Measurements from ENCODE around the gene KIF6.

DNA sequence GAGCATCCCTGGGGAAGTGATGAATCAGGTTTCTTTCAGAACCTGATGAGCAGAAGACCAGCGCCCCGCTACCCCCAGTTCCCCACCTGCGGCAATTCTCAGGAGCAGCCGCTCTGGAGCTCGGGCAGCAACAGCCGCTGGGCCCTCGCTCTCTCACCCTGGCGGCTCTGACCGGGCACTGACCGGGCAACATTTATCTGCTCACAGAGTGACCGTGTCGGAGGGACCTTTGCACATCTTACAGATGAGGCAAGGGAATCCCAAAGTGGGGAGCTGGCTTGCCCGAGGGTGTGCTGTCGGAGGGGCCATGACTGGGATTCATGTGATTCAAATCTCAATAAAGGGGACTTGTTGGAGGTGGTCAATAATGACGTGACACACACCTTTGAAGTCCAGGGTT lies 376.5 kb downstream of the KIF6 start:
- no peak for TF ChIP-seq CTCF (IDR thresholded peaks at IDR 0.05 in 2 of 3, conservative IDR thresholded peaks at IDR 0.05 in 1 of 3; ENCODE audit: borderline replicate concordance in 1 of 3, insufficient read depth in 1 of 3, low read depth in 2 of 3, low read length in 2 of 3)
- no peak for TF ChIP-seq EZH2 (IDR thresholded peaks at IDR 0.05)
- no peak for TF ChIP-seq TCF7L2 (IDR thresholded peaks at IDR 0.05; ENCODE audit: borderline replicate concordance, extremely low read depth, insufficient read depth, insufficient read length)
- TF ChIP-seq POLR2AphosphoS5 (IDR thresholded peaks at IDR 0.05; ENCODE audit: low read depth, low read length): no peak
- TF ChIP-seq ZNF274 (IDR thresholded peaks at IDR 0.05; ENCODE audit: low read depth, low read length): no peak
- no peak for TF ChIP-seq YY1 (IDR thresholded peaks at IDR 0.05; ENCODE audit: extremely low read depth, insufficient replicate concordance, low read depth, low read length)
- no peak for TF ChIP-seq POLR2A (IDR thresholded peaks at IDR 0.05; ENCODE audit: borderline replicate concordance, extremely low read depth, insufficient read depth, insufficient read length)
- no peak for TF ChIP-seq RAD21 (IDR thresholded peaks at IDR 0.05; ENCODE audit: low read depth)
- TF ChIP-seq MAX (IDR thresholded peaks at IDR 0.05): no peak
- TF ChIP-seq SIN3A (IDR thresholded peaks at IDR 0.05; ENCODE audit: low read depth): no peak
